ENCODE data around the gene CDIP1. TPM values are rescaled to one million over a fixed set of nuclear protein-coding genes. Genes with fewer than 3 reads are reported as not detected.

CDIP1 gene
- total and polyA plus RNA-seq, 2 experiments from 2014 or later, result 39.2 to 57.6 TPM

DNA sequence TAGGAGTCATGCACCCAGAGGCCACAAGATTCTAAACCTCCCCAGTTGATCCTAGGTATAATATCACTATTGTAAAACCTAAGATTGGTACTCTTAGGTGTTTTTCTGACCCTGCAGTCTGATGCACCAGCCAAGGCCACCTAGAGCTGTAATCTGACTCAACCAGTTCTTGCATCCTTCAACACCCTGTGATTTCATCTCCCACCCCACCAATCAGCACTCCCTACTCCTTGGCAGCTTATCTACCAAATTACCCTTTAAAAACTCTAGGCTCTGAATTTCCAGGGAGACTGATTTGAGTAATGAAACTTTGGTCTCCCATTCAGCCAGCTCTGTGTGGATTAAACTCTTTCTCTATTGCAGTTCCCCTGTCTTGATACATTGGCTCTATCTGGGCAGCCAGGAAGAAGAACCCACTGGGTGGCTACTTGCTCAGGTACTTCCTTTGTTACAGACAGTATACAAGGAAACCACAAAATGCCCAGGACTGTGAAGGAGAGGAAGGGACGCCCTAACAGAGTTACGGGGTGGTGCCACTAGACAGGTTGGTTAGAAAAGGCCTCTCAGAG is 1.2 kb upstream of the CDIP1 start:
- Histone ChIP-seq H3K4me3 (no peak overlapping the region), H2AFZ (no peak overlapping the region), H3K9me2 (ENCODE audit: insufficient read depth) (peaks cover 4% of the 10 kb centered on the region; the same call in 1 of the 2 replicates), H3K27ac (ENCODE audit: low read depth) (no peak overlapping the region), H3K4me1 (ENCODE audit: insufficient read depth) (peaks cover 13% of the 10 kb centered on the region; the same call in 1 of the 2 replicates), H3F3A (replicated peaks; ENCODE audit: low read depth) (peaks cover 14% of the 10 kb centered on the region), H3K27me3 (ENCODE audit: insufficient read depth) (peaks cover 16% of the 10 kb centered on the region), H4K20me1 (replicated peaks; ENCODE audit: insufficient read depth) (peaks cover 12% of the 10 kb centered on the region), H3K79me2 (replicated peaks; ENCODE audit: insufficient read depth) (peaks cover 33% of the 10 kb centered on the region), H3K4me2 (no peak overlapping the region), H3K36me3 (ENCODE audit: insufficient read depth) (peaks cover 5% of the 10 kb centered on the region)
- Mint-ChIP-seq H3K27ac (no peak overlapping the region), H3K4me3 (no peak overlapping the region; the same call in 2 of the 3 replicates), H3K4me1 (peaks cover 23% of the 10 kb centered on the region), H3K9me3 (peaks cover 20% of the 10 kb centered on the region), H3K27me3 (ENCODE audit: insufficient read depth, low read depth, poor library complexity) (peaks cover 22% of the 10 kb centered on the region), H3K36me3 (ENCODE audit: low read depth) (peaks cover 25% of the 10 kb centered on the region)
- no peak for TF ChIP-seq EZH2phosphoT487 (IDR thresholded peaks at IDR 0.05; ENCODE audit: unreplicated experiment)
- TF ChIP-seq, protein P1, sequence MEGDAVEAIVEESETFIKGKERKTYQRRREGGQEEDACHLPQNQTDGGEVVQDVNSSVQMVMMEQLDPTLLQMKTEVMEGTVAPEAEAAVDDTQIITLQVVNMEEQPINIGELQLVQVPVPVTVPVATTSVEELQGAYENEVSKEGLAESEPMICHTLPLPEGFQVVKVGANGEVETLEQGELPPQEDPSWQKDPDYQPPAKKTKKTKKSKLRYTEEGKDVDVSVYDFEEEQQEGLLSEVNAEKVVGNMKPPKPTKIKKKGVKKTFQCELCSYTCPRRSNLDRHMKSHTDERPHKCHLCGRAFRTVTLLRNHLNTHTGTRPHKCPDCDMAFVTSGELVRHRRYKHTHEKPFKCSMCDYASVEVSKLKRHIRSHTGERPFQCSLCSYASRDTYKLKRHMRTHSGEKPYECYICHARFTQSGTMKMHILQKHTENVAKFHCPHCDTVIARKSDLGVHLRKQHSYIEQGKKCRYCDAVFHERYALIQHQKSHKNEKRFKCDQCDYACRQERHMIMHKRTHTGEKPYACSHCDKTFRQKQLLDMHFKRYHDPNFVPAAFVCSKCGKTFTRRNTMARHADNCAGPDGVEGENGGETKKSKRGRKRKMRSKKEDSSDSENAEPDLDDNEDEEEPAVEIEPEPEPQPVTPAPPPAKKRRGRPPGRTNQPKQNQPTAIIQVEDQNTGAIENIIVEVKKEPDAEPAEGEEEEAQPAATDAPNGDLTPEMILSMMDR (conservative IDR thresholded peaks at IDR 0.05; ENCODE audit: low read depth in 2 of 2), result no peak
- TF ChIP-seq POLR2AphosphoS5 (IDR thresholded peaks at IDR 0.05; ENCODE audit: low read depth), result no peak
- TF ChIP-seq ETS1 (IDR thresholded peaks at IDR 0.05), result no peak
- no peak for TF ChIP-seq CREB1 (CRISPR knock-in tag; IDR thresholded peaks at IDR 0.05; ENCODE audit: low read depth)
- no peak for TF ChIP-seq STAT1 (IDR thresholded peaks at IDR 0.05; ENCODE audit: unreplicated experiment)
- no peak for TF ChIP-seq ZNF331 (CRISPR knock-in tag; IDR thresholded peaks at IDR 0.05; ENCODE audit: low read depth)
- TF ChIP-seq ZNF114 (CRISPR knock-in tag; IDR thresholded peaks at IDR 0.05), result no peak
- TF ChIP-seq JUNB (IDR thresholded peaks at IDR 0.05; ENCODE audit: unreplicated experiment), result no peak
- TF ChIP-seq, protein P2, sequence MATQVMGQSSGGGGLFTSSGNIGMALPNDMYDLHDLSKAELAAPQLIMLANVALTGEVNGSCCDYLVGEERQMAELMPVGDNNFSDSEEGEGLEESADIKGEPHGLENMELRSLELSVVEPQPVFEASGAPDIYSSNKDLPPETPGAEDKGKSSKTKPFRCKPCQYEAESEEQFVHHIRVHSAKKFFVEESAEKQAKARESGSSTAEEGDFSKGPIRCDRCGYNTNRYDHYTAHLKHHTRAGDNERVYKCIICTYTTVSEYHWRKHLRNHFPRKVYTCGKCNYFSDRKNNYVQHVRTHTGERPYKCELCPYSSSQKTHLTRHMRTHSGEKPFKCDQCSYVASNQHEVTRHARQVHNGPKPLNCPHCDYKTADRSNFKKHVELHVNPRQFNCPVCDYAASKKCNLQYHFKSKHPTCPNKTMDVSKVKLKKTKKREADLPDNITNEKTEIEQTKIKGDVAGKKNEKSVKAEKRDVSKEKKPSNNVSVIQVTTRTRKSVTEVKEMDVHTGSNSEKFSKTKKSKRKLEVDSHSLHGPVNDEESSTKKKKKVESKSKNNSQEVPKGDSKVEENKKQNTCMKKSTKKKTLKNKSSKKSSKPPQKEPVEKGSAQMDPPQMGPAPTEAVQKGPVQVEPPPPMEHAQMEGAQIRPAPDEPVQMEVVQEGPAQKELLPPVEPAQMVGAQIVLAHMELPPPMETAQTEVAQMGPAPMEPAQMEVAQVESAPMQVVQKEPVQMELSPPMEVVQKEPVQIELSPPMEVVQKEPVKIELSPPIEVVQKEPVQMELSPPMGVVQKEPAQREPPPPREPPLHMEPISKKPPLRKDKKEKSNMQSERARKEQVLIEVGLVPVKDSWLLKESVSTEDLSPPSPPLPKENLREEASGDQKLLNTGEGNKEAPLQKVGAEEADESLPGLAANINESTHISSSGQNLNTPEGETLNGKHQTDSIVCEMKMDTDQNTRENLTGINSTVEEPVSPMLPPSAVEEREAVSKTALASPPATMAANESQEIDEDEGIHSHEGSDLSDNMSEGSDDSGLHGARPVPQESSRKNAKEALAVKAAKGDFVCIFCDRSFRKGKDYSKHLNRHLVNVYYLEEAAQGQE (IDR thresholded peaks at IDR 0.05; ENCODE audit: unreplicated experiment), result no peak
- TF ChIP-seq NANOG (IDR thresholded peaks at IDR 0.05; ENCODE audit: borderline replicate concordance), result no peak
- TF ChIP-seq, protein P3, sequence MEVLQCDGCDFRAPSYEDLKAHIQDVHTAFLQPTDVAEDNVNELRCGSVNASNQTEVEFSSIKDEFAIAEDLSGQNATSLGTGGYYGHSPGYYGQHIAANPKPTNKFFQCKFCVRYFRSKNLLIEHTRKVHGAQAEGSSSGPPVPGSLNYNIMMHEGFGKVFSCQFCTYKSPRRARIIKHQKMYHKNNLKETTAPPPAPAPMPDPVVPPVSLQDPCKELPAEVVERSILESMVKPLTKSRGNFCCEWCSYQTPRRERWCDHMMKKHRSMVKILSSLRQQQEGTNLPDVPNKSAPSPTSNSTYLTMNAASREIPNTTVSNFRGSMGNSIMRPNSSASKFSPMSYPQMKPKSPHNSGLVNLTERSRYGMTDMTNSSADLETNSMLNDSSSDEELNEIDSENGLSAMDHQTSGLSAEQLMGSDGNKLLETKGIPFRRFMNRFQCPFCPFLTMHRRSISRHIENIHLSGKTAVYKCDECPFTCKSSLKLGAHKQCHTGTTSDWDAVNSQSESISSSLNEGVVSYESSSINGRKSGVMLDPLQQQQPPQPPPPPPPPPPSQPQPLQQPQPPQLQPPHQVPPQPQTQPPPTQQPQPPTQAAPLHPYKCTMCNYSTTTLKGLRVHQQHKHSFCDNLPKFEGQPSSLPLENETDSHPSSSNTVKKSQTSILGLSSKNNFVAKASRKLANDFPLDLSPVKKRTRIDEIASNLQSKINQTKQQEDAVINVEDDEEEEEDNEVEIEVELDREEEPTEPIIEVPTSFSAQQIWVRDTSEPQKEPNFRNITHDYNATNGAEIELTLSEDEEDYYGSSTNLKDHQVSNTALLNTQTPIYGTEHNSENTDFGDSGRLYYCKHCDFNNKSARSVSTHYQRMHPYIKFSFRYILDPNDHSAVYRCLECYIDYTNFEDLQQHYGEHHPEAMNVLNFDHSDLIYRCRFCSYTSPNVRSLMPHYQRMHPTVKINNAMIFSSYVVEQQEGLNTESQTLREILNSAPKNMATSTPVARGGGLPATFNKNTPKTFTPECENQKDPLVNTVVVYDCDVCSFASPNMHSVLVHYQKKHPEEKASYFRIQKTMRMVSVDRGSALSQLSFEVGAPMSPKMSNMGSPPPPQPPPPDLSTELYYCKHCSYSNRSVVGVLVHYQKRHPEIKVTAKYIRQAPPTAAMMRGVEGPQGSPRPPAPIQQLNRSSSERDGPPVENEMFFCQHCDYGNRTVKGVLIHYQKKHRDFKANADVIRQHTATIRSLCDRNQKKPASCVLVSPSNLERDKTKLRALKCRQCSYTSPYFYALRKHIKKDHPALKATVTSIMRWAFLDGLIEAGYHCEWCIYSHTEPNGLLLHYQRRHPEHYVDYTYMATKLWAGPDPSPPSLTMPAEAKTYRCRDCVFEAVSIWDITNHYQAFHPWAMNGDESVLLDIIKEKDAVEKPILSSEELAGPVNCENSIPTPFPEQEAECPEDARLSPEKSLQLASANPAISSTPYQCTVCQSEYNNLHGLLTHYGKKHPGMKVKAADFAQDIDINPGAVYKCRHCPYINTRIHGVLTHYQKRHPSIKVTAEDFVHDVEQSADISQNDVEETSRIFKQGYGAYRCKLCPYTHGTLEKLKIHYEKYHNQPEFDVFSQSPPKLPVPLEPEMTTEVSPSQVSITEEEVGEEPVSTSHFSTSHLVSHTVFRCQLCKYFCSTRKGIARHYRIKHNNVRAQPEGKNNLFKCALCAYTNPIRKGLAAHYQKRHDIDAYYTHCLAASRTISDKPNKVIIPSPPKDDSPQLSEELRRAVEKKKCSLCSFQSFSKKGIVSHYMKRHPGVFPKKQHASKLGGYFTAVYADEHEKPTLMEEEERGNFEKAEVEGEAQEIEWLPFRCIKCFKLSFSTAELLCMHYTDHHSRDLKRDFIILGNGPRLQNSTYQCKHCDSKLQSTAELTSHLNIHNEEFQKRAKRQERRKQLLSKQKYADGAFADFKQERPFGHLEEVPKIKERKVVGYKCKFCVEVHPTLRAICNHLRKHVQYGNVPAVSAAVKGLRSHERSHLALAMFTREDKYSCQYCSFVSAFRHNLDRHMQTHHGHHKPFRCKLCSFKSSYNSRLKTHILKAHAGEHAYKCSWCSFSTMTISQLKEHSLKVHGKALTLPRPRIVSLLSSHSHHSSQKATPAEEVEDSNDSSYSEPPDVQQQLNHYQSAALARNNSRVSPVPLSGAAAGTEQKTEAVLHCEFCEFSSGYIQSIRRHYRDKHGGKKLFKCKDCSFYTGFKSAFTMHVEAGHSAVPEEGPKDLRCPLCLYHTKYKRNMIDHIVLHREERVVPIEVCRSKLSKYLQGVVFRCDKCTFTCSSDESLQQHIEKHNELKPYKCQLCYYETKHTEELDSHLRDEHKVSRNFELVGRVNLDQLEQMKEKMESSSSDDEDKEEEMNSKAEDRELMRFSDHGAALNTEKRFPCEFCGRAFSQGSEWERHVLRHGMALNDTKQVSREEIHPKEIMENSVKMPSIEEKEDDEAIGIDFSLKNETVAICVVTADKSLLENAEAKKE (CRISPR knock-in tag; IDR thresholded peaks at IDR 0.05), result no peak
- TF ChIP-seq EZH2 (IDR thresholded peaks at IDR 0.05; ENCODE audit: low read depth, unreplicated experiment), result no peak
- ATAC-seq, result no peak
- no peak for DNase-seq (ENCODE audit: low spot score)
